Activated gamma-delta T cell treated with Interleukin-2 at 50 U/mL for 16 hours (primary cell): ENCODE data around the gene NPC1.
A peak's percentile ranks its signal among the peaks of the same experiment; 100 is the strongest.
"Not testable (repeated sequence)": the region's sequence is repeated elsewhere in the genome, so short reads cannot be mapped to it uniquely, and the experiment has no call there.

ENCODE experiments used
- DNase-seq: peaks from one replicate; pipeline ENCODE4 v3.0.0-alpha.2; 2020

Gene NPC1

GRCh38 chr18:23586249-23587196, at the start of gene NPC1:
TSS of gene NPC1 (minus strand) at chr18:23586506. CDS start at chr18:23586343, 163 bp downstream.
- peak; percentile 88 for DNase-seq

GRCh38 chr18:23636071-23636399, 49.7 kb upstream of the NPC1 start:
- DNase-seq = no peak

- no peak for DNase-seq
Observed at GRCh38 chr18:23635283-23636070, 49.2 kb upstream of the NPC1 start.

GRCh38 chr18:23634692-23635091, 48.4 kb upstream of the NPC1 start:
- DNase-seq = no peak

DNA sequence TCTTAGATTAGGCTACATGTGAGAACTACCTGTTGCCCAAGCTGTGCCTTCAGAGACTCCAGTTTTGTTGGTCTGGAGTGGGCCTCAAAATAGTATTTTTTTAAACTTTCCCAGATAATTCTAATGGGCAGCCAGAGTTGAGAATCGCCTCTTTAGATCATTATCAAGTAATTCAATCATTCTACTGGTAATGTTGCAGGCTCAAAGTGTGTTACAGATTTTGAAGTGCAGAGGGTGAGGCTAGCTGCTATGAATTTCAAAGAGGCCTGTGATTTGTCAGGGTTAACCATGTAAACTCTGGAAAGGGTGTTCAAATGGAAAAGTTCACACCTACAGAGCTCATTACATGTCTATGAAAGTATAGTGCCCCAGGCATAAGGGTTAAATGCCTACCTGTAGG, 46.3 kb upstream of the NPC1 start:
- no peak for DNase-seq

GRCh38 chr18:23631746-23632145, 45.4 kb upstream of the NPC1 start:
- DNase-seq = no peak

DNA sequence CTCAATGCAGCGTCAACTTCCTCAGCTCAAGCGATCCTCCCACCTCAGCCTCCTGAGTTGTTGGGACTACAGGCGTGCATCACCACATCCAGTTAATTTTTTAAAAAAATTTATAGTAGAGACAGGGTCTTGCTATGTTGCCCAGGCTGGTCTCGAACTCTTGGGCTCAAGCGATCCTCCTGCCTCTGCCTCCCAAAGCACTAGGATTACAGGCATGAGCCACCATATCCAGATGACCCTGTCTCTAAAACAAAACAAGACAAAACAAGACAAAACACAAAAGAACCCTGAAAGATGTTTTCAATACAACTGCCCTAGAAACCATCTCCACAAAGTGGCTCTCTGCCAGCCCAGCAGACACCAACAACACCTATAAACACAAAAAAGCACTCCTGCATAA, 45.0 kb upstream of the NPC1 start:
- DNase-seq = no peak

- no peak for DNase-seq
Observed at GRCh38 chr18:23629444-23629946, 43.2 kb upstream of the NPC1 start.

DNA sequence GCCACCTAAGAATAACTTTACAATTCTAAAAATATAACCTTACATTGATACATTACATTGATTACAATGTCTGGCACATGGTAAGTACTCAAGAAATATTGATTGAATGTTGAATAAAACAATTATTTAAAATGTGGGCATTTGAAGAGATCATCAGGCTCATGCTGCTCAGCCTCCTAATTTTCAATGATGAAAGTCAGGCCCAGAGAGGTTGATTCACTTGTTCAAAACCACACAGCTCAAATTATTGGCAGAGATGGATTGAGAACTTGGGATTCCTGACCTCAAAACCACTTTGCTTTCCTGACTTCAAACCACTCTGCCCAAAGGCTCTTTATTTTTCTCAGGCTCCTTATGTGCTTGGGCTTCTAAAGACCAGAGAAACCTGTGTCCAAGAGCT, 41.7 kb upstream of the NPC1 start:
- no peak for DNase-seq

DNA sequence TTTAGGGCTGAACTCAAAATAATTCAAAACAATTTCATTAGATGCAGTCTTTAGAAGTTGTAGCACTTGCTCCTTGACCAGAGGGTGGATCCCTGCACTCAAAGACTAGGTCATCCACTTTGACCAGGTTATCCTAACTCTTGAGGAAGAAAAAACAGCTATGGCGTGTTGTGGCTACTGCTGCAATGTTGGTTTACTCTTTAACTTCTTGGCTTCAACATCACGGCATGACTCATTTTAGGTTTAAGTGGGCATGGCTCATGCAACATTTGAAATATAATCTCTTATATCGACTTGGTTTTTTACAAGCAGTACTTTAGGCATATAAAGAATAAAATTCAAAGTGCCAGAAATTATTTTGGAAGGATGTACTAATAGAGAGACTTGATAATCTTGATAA, 41.0 kb upstream of the NPC1 start:
- no peak for DNase-seq

DNA sequence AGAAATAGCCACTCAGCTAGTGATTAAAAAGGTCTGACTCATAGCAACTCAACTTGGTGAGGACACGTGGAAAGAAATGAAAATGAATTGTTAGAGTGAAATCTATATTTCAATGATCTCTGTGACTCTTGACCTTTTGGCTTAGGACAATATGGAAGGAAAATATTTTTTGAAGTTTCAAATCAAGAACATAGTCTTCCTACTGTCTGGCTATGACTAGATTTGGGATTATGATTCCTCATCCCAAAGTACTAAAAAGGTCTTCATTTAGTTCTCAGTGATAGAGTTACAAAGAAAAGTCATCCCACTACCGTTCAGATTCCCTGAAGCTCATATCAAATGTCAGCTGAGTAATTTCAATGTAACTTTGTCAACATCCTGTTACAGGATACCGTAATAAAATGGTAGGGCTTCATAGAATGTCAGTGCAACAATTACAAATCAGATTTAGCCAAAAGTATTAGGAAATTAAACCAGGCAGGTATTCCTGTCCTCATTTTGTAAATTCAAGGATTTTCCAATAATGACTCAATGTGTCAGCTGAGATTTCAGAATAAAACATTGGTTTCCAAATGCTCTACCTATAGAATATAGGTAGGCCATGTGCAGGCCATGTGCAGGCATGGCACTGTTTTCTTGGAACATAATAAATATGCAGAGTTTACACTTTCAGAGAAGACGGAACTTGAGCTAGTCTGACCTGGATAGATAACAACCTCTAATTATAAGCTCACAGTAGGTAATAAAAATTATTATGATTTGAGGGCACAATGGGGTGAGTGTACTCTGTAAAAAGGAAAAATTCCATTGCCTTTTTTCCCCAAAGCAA, 40.4 kb upstream of the NPC1 start:
- no peak for DNase-seq

- DNase-seq = no peak
Observed at GRCh38 chr18:23623040-23623439, 36.7 kb upstream of the NPC1 start.

GRCh38 chr18:23619388-23619881, 33.1 kb upstream of the NPC1 start:
- no peak for DNase-seq

DNA sequence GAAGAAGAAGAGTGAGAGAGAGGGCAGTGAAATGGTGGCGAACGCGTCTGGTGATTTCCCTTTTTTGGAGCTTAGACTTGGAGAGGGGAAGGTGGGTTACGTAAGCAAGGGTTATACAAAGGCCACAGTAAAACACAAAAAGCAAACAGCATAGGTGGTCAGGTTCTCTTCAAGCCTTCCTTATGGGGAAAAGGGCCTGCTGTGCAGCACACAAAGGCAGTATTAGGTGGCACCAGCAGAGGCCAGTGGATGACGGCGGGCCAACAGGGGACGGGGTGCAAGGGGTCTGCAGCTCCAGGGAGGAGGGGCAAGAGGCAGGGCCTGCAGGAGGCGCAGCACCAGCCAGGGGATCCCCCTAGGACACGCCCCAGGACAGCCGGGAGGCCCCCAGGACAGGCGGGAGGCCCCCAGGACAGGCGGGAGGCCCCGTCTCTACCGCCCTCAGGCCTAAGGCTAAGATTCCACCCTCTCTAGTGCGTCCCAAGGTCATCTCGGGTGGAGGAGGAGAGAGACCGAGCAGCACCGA, 32.6 kb upstream of the NPC1 start:
- no peak for DNase-seq

DNA sequence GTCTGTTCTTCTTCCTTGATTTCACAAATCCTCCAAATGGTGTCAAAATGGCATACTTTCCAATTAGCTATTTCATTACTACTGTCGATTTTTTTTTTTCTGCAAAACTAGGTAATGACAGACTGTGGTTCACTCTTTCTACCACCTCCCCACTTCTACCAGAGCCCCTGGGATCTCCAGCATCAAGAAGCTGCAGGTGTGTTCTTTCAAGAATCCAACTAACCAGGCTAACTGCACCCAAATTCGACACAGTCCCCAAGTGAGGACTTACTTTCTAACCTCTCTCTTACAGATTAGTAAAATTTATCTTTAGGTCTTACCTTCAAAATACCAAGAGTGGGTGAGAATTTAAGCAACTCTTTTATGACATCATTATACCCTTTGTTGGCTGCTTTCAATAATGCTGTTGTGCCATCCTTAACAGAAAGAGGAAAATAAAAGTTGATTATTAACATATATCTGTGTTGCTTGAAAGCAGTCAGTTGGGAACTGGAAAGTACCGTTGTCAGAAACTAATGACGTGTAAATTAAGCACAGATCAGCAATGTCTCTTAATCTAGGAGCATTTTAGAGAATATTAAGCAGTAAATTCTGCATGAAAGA, 31.2 kb upstream of the NPC1 start:
- no peak for DNase-seq

DNA sequence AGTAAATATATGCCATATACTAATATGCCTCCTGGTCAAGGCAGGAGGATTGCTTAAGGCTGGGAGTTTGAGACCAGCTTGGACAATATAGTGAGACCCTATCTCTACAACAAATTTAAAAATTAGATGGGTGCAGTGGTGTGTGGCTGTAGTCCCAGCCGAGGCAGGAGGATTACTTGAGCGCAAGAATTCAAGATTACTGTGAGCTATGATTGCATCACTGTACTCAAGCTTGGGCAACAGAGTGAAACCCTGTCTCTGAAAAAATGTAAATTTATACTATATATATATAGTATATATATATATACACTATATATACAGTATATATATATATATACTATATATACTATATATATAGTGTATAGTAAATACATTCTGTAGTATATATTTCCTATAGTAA, 30.0 kb upstream of the NPC1 start:
- no peak for DNase-seq

DNA sequence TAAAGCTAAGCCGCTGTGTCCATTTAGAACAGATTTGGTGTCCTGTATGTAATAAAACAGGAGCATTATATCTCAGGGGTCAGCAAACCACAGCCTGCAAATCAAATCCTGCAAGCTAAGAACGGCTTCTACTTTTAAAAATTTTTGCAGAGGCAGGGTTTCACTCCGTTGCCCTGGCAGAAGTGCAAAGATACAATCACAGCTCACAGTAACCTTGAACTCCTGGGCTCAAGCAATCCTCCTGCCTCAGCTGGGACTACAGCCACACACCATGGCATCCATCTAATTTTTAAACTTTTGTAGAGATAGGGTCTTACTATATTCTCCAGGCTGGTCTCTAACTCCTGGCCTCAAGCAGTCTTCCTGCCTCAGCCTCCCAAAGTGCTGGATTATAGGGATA, 28.6 kb upstream of the NPC1 start:
- no peak for DNase-seq

DNA sequence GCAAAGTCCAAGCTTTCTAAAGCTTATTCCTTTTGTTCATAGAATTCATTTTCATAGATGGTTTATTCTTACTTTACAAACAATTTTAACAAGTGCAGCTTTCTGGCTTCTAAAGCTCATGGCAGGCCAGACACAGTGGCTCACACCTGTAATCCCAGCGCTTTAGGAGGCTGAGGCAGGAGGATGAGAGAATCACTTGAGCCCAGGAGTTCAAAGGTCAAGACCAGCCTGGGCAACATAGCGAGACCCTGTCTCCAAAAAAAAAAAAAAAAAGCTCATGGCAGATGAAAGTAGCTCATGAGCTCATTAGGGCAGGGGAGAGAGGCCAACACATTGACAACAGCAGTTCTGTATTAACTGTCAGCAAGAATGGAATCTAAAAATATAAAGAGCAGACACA, 28.1 kb upstream of the NPC1 start:
- DNase-seq = no peak

GRCh38 chr18:23613091-23613475, 26.8 kb upstream of the NPC1 start:
- not testable (repeated sequence) for DNase-seq

DNA sequence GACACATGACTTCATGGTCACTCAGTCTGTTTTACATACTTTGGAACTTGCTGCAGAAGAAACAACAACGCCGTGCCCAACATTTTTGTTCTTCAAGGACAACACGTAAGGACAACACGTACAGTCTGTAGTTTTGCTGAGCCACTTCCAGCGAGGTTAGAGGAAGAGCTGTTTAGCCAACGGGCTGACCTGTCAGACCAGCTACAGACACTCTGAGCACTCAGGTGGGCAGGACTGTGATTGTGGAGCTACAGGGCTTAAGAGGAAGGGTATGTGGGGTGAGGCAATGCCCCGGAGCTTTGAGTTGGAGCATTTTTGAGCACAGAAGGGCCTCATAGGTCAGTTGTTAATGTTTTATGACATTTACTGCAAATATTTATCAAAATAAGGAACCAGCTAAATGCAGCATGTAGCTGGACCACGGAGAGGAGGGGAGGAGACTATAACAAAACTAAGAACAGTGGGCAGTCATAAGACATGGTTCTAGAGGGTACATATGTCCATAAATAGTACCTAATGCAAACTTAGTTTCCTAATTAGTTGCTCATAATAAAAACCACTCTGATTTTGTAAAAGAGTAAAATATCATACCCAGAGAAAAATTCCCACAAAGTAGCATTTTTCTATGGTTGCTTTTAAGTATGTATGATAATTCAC, 26.3 kb upstream of the NPC1 start:
- DNase-seq = no peak

DNA sequence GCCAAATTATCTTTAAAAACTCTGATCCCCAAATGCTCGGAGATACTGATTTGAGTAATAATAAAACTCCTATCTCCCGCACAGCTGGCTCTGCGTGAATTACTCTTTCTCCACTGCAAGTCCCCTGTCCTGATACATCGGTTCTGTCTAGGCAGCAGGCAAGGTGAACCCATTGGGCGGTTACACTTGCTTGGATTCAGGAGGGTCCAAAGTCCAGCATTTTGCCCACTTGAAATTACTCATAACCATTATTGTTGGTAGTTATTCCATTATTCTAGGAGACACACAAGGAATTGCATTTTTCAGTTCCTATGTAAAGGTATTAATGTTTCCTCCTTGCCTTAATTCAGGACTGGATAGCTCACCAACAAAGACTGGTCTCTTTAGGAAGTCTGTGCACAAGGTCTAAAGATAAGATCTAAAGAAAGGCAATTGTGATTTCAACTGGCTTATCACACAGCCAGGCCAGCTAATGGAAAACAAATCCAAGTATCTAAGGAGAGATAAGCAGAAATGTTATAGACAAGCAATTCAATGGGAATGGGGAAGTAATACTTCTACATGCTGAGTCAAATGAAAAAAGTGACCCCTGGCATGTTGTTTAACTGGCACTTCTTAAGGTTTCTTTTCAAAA, 23.2 kb upstream of the NPC1 start:
- no peak for DNase-seq
